HG03442 (cell line): ENCODE data around the gene ARHGAP26.

Experiments
- ATAC-seq: cut with Tn5 transposase; IDR thresholded peaks from one replicate; pipeline ENCODE4 v1.9.1; 2021; ENCODE audit warnings: mild to moderate bottlenecking, moderate library complexity; ENCODE audit not compliant: unreplicated experiment

ARHGAP26 gene

DNA sequence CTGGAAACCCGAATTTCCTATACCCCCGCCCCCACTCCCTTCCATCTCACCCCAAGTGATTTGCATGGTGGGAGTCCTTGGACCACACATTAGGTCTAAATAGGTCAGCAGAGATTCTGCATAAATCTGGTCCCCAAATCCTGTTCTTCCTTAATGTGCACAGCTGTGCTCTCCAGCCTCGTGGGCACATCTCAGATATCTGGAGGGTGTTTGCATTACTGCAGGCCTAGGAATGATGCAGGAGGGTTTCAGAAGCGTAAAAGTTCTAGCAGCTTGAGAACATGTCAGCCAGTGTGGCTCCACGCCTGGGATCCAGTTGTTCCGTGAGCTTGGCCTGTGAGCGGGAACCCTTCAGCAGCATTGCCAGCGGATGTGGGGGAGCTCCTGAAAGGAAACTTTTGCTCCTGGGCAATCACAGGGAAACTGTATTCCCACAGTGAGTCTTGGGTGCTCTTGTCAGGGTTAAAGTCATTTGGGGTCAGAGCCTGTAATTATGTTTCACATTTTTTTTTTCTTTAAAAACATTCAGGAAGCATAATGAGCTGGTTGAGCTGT lies 12.9 kb downstream of the ARHGAP26 start:
- ATAC-seq: no peak

DNA sequence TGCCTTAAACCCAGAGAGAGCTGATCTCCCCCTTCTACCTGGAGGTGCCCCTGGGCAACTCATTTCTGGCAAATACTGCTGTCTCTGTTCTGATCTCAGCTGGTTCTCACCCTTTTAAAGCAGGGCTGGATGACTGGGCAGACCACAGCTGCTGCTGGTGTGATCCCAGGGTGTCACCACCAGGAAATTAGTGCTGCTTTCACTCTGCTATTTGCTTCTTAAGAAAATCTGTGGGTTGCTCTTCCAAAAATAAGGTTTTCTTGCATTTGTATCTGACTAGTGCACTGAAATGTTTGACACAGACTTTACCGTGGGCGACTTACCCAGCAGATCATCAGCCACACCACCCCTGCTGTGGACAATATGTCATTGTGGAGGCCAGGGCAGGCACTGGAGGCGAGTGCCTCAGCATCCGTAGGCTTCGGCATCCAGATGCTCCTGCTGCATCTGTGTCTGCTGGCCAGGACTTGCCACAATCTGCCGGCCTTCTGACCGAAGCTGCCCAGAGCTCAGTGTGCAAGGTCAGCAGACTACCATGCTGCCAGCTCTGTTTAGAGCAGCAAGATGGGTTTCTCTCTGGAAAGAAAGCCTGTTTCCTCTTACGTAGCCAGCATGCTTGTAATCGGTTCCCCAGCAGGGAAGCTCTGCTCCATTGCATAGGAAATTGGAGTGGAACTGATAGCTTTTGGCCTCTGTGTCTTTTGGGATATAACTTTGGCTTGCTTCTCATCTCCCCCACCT lies 13.6 kb downstream of the ARHGAP26 start:
- ATAC-seq: peak; percentile 69

- ATAC-seq: no peak
Observed at GRCh38 chr5:142784401-142784955, 14.3 kb downstream of the ARHGAP26 start.

- no peak for ATAC-seq
Observed at GRCh38 chr5:142785206-142785605, 15.0 kb downstream of the ARHGAP26 start.

DNA sequence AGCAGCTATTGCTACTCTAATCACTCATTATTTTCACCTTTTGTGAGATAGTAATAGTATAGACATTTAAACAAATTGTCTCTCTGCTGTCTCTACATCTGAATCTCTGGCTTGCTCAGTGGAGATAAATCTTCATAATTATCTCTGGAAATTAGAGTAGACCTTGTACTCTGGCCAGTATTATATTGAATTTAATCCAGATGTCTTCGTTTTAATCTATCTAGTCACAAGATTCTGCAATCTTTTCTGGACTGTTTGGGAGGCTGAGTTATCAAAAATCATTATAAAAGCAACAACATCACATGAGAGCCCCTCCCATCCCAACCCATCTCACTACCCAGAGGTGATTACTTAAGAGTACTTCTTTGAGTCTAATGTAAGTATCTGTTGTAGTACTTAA lies 19.0 kb downstream of the ARHGAP26 start:
- no peak for ATAC-seq

- ATAC-seq: no peak
Observed at GRCh38 chr5:142792012-142792864, 22.1 kb downstream of the ARHGAP26 start.

DNA sequence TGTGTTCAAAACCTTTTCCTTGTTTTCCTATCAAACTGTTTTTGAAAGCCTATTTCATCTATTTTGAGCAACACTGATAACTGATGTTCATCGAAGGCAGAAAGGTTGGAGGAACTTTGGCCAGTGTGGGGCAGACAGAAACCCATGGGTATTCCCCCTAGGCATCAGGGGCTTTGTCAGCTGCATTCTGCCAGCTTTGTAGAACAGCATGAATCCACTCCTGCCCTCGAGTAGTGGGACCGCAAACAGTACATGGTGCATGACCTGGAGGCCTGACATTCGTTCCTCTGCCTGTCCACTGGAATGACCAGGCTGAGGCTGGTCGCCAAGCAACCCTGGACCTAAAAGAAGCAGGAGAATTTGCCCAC lies 22.7 kb downstream of the ARHGAP26 start:
- ATAC-seq: no peak

GRCh38 chr5:142794537-142794936 lies 24.4 kb downstream of the ARHGAP26 start:
- no peak for ATAC-seq

DNA sequence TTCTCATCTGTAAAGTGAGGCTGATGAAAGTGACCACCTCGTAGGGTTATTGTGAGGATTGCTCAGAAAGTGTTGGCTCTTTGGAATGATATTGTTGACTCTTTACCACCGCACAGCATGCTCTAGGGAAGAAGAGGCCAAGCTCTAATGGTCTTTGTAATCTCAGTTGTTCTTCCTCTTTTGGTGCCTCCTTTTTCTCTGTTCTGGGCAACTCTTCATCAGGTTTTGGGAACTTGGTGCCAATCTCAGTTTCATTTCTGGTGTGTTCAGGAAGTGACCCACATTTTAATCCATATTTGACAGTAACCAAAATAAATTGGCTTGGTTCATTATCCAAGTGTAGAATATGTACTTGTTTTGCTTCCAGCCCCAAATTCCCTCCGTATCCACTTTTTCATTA lies 25.1 kb downstream of the ARHGAP26 start:
- no peak for ATAC-seq

- no peak for ATAC-seq
Observed at GRCh38 chr5:142796492-142797109, 26.4 kb downstream of the ARHGAP26 start.

GRCh38 chr5:142797420-142797819 lies 27.2 kb downstream of the ARHGAP26 start:
- ATAC-seq: no peak

- no peak for ATAC-seq
Observed at GRCh38 chr5:142798099-142798770, 28.1 kb downstream of the ARHGAP26 start.

DNA sequence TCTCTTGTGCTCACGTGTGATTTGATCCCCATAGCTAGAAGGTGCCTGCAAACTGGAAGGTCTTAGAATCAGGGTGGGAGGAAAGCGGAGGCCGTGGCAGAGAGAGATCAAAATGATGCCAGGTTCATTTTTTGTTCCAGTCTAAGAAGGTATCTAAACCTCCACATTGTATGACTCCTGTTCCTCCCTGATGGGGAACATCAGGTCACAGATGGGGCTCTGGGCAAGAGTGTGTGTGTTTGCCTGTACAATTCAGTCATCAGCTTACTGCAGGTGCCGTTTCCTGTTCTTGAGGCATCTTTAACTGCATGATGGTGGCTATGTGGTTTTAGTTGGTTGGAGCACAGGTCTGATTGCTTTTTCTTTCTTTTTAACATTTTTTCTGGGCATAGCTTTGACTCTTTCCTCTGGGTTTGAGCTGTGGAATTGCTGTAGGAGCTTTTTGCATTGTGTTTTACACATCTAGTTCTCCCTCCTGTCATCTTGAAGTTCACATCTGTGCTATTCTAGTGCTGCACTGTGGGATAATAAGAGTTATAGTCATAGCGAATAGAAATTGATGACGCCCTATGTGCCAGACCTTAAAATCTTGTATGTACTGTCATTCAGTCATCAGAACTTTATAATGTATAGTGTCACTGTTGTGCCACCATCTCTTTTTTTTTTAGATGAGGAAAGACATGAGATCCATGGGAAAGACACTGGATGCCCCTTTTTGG lies 30.8 kb downstream of the ARHGAP26 start:
- ATAC-seq: peak; percentile 70

DNA sequence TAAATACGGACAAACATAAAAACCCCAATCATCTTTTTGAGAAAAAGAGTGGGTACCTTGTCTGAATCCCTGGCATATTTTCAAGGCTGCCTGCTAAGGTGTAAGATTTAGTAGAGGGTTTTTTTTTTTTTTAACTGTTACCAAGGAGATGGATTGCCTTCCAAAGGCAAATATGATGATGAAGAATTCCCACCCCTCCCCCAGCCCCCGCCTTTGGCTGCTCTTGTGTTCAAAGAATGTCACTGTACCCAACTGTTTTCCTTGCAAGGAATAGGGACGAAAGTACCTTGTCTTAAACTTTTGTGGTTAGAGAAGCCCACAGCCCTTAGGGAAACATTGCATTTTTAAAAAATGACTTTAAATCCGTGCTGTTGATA lies 31.3 kb downstream of the ARHGAP26 start:
- no peak for ATAC-seq

GRCh38 chr5:142803428-142804125 lies 33.4 kb downstream of the ARHGAP26 start:
- ATAC-seq: no peak

DNA sequence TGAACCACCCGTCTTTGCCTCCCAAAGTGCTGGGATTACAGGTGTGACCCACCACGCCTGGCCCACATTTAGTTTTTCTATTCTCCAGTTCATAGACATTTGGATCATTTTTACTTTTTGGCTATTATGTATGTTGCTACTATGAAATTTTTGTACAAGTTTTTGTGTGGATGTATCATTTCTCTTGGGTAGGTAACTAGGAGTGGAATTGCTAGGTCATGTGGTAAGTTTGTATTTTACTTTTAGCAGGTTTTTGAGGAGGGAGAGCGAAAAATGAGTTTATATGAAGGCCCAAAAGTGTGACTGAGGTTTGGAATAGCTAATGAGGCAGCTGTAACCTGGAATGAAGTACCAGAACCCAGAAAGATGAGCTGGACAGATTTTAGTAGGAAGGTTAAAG lies 35.2 kb downstream of the ARHGAP26 start:
- ATAC-seq: no peak

DNA sequence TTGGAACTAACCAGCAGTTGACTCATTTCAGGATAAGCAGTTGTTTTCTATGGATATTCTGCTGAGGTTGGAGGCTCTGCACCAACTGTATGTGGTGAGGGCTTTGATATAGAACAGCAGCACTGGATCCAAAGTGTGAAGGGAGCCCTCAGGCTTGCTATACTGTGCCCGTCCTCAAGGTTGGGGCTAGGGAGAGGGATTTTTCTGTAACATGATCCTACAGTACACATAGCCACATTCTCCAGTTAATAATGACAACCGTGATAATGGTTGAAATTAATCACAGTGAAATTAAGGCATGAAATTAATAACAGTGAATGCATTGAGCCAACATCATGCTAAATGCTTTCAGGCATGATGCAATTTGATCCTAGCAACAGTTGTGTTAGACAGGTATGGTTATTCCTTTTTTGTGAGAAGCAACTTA lies 36.7 kb downstream of the ARHGAP26 start:
- ATAC-seq: no peak

GRCh38 chr5:142807372-142807911 lies 37.3 kb downstream of the ARHGAP26 start:
- no peak for ATAC-seq
